Trophoblast cell (in vitro differentiated cells and primary cell): ENCODE results near the gene MYO18B.
A peak's percentile ranks its signal among the peaks of the same experiment; 100 is the strongest.

Experiments
- DNase-seq, 2 donors: peaks; one replicate each; pipeline ENCODE4 v3.0.0-alpha.2; 2016
- H2AFZ ChIP-seq: 2 replicates; pipeline ENCODE4 v1.6.1; 2013; ENCODE audit warnings: low read length, moderate library complexity, mild to moderate bottlenecking; ENCODE audit not compliant: insufficient read depth, poor library complexity
- H2AK5ac ChIP-seq: 2 replicates; pipeline ENCODE4 v1.6.1; 2013; ENCODE audit warnings: mild to moderate bottlenecking, low read length
- H2BK120ac ChIP-seq: 2 replicates; pipeline ENCODE4 v1.6.1; 2013; ENCODE audit warnings: low read length, mild to moderate bottlenecking, moderate library complexity; ENCODE audit not compliant: insufficient read depth, poor library complexity
- H2BK12ac ChIP-seq: 2 replicates; pipeline ENCODE4 v1.6.1; 2013; ENCODE audit warnings: mild to moderate bottlenecking, low read length, moderate library complexity
- H2BK5ac ChIP-seq: 2 replicates; pipeline ENCODE4 v1.6.1; 2013; ENCODE audit warnings: low read length, low read depth, moderate library complexity, mild to moderate bottlenecking; ENCODE audit not compliant: poor library complexity
- H3K14ac ChIP-seq: 2 replicates; pipeline ENCODE4 v1.6.1; 2013; ENCODE audit warnings: mild to moderate bottlenecking, low read length
- H3K18ac ChIP-seq: 2 replicates; pipeline ENCODE4 v1.6.1; 2013; ENCODE audit warnings: mild to moderate bottlenecking, low read length
- H3K23ac ChIP-seq: 2 replicates; pipeline ENCODE4 v1.6.1; 2013; ENCODE audit warnings: low read length
- H3K27ac ChIP-seq: 2 replicates; pipeline ENCODE4 v1.5.1; 2013; ENCODE audit warnings: low read depth, mild to moderate bottlenecking, inconsistent platforms, low read length, moderate library complexity
- H3K27me3 ChIP-seq: 2 replicates; pipeline ENCODE4 v1.6.1; 2013; ENCODE audit warnings: inconsistent platforms, mild to moderate bottlenecking, low read length, moderate library complexity; ENCODE audit not compliant: insufficient read depth
- H3K36me3 ChIP-seq, 2 experiments: 1 replicate in 1 of 2; 2 replicates in 1 of 2; pipeline ENCODE4 v1.6.1; 2013; ENCODE audit warnings: low read length in 2 of 2, mild to moderate bottlenecking in 2 of 2, moderate library complexity in 1 of 2; ENCODE audit not compliant: insufficient read depth in 2 of 2, control insufficient read depth in 1 of 2
- H3K4ac ChIP-seq: 2 replicates; pipeline ENCODE4 v1.6.1; 2013; ENCODE audit warnings: low read depth, mild to moderate bottlenecking, low read length, moderate library complexity
- H3K4me1 ChIP-seq, 2 experiments: 1 replicate in 1 of 2; 2 replicates in 1 of 2; pipeline ENCODE4 v1.6.1; 2013; ENCODE audit warnings: low read length in 2 of 2, mild to moderate bottlenecking in 2 of 2, moderate library complexity in 1 of 2; ENCODE audit not compliant: insufficient read depth in 2 of 2, control insufficient read depth in 1 of 2
- H3K4me2 ChIP-seq: 2 replicates; pipeline ENCODE4 v1.6.1; 2013; ENCODE audit warnings: inconsistent platforms, mild to moderate bottlenecking, low read length, moderate library complexity
- H3K4me3 ChIP-seq: 2 replicates; pipeline ENCODE4 v1.5.1; 2013; ENCODE audit warnings: mild to moderate bottlenecking, low read depth, low read length, inconsistent platforms
- H3K79me1 ChIP-seq: one replicate; pipeline ENCODE4 v1.6.1; 2013; ENCODE audit warnings: low read length
- H3K79me2 ChIP-seq: 2 replicates; pipeline ENCODE4 v1.6.1; 2013; ENCODE audit warnings: low read length, mild to moderate bottlenecking; ENCODE audit not compliant: control insufficient read depth, insufficient read depth, poor library complexity
- H3K9ac ChIP-seq: 2 replicates; pipeline ENCODE4 v1.6.1; 2013; ENCODE audit warnings: mild to moderate bottlenecking, low read length
- H3K9me3 ChIP-seq: 2 replicates; pipeline ENCODE4 v1.6.1; 2013; ENCODE audit warnings: low read depth, mild to moderate bottlenecking, control low read depth, inconsistent platforms, low read length; ENCODE audit not compliant: insufficient read depth
- H4K12ac ChIP-seq: 2 replicates; pipeline ENCODE4 v1.6.1; 2013; ENCODE audit warnings: low read depth, mild to moderate bottlenecking, low read length, moderate library complexity
- H4K8ac ChIP-seq: 2 replicates; pipeline ENCODE4 v1.6.1; 2013; ENCODE audit warnings: low read depth, mild to moderate bottlenecking, low read length, moderate library complexity
- H4K91ac ChIP-seq: one replicate; pipeline ENCODE4 v1.6.1; 2013; ENCODE audit warnings: low read depth, mild to moderate bottlenecking, low read length, moderate library complexity
- WGBS: extraction: QIAGEN DNeasy Blood & Tissue Kit; methylation state at CpG from one replicate; pipeline ENCODE4 v1.1.7; 2013; ENCODE audit warnings: missing lambda C conversion rate; ENCODE audit not compliant: insufficient read length, insufficient coverage; ENCODE audit errors: extremely low coverage; 5-methylcytosine and 5-hydroxymethylcytosine counted together

The MYO18B gene

DNA sequence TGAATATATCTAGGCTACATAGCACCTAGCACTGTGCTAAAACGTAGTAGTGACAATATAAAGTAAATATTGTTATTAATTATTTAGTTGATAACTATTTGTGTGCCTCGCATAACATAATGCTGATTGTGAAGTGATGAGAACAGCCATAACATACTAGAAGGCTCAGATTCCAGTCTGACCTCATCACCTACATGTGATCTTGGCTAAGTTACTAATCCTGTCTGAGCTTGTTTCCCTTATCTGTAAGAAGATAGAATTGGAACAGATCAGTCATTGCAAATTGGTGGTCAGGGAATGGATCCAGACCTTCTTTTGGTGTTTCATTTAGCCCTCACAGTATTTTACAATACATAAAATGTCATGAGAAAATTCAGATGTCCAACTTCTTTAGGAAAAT is 323.9 kb downstream of the MYO18B start:
- no peak overlapping the region for H3K18ac ChIP-seq
- H3K9me3 ChIP-seq: no peaks in the 10 kb centered on the region
- H3K9ac ChIP-seq: no peak overlapping the region
- H3K79me1 ChIP-seq: peaks cover 14% of the 10 kb centered on the region
- no peak overlapping the region for H2AFZ ChIP-seq
- WGBS: no CpG with 5 or more reads among the region's 2 CpGs
- peak overlapping the region; percentile 75 for H4K91ac ChIP-seq
- H2BK120ac ChIP-seq: peak overlapping the region; percentile 68
- peaks cover 26 to 30% of the 10 kb centered on the region in 2 experiments for H3K4me1 ChIP-seq
- no peak overlapping the region for H2AK5ac ChIP-seq
- H3K4me3 ChIP-seq: no peak overlapping the region
- H2BK12ac ChIP-seq: no peak overlapping the region
- H2BK5ac ChIP-seq: no peak overlapping the region
- no peak overlapping the region for H3K4me2 ChIP-seq
- H3K79me2 ChIP-seq: no peaks in the 10 kb centered on the region
- DNase-seq: peak in 1 of 2 donors; percentile 41
- no peak overlapping the region for H3K4ac ChIP-seq
- no peak overlapping the region for H3K23ac ChIP-seq
- H3K36me3 ChIP-seq: no peaks in the 10 kb centered on the region
- no peak overlapping the region for H3K14ac ChIP-seq
- H4K8ac ChIP-seq: no peak overlapping the region
- peak overlapping the region; percentile 59 for H3K27ac ChIP-seq
- H3K27me3 ChIP-seq: peaks cover 2% of the 10 kb centered on the region
- H4K12ac ChIP-seq: no peak overlapping the region

DNA sequence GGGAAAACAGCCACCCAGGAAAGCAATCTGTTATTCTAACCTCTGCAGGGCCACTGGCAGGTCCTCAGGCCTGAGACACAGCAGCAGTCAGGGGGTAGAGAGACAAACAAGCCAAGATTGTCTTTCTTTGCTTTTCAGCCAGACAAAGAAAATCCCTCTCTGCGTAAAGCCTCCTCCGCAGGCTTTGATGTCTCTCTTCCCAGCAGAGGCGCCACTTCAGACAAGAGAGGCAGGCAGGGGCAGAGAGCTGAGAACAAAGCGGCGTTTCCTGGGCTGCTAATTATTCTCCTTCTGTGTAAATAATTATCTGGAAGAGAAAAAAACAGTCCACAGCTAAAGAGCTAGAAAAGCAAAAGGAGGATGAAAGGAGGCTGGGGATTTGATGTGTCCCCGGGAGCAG is 324.5 kb downstream of the MYO18B start:
- Histone ChIP-seq H3K14ac (peak overlapping the region; percentile 13), H3K27me3 (peaks cover 2% of the 10 kb centered on the region), H4K12ac (no peak overlapping the region), H3K36me3 (no peaks in the 10 kb centered on the region), H3K9ac (no peak overlapping the region), H2BK5ac (peak overlapping the region; percentile 45), H3K9me3 (no peaks in the 10 kb centered on the region), H2AFZ (no peak overlapping the region), H2BK120ac (peak overlapping the region; percentile 68), H3K4me2 (peak overlapping the region; percentile 27), H3K4me3 (no peak overlapping the region), H2AK5ac (no peak overlapping the region), H4K8ac (peak overlapping the region; percentile 32), H3K4me1 (peaks cover 26 to 29% of the 10 kb centered on the region in 2 experiments), H3K79me1 (peaks cover 14% of the 10 kb centered on the region), H4K91ac (peak overlapping the region; percentile 75), H3K23ac (no peak overlapping the region), H3K4ac (no peak overlapping the region), H3K18ac (peak overlapping the region; percentile 21), H3K79me2 (no peaks in the 10 kb centered on the region), H3K27ac (peak overlapping the region; percentile 59), H2BK12ac (peak overlapping the region; percentile 42)
- no peak for DNase-seq
- no CpG with 5 or more reads among the region's 6 CpGs for WGBS

- Histone ChIP-seq H3K36me3 (no peaks in the 10 kb centered on the region), H2AK5ac (no peak overlapping the region), H4K12ac (no peak overlapping the region), H3K79me1 (peaks cover 14% of the 10 kb centered on the region), H2AFZ (no peak overlapping the region), H3K4me1 (peaks cover 26 to 29% of the 10 kb centered on the region in 2 experiments), H4K91ac (no peak overlapping the region), H3K79me2 (no peaks in the 10 kb centered on the region), H3K4me3 (no peak overlapping the region), H3K4ac (no peak overlapping the region), H3K23ac (no peak overlapping the region), H2BK5ac (no peak overlapping the region), H3K4me2 (no peak overlapping the region), H2BK12ac (peak overlapping the region; percentile 20), H3K27me3 (peaks cover 2% of the 10 kb centered on the region), H3K9me3 (no peaks in the 10 kb centered on the region), H3K9ac (no peak overlapping the region), H3K18ac (no peak overlapping the region), H2BK120ac (no peak overlapping the region), H4K8ac (no peak overlapping the region), H3K27ac (no peak overlapping the region), H3K14ac (no peak overlapping the region)
- DNase-seq: peak; percentile 67 to 85
- no CpG with 5 or more reads among the region's 3 CpGs for WGBS
Measured at GRCh38 chr22:26068571-26068970, 326.6 kb downstream of the MYO18B start.

GRCh38 chr22:26072621-26073020 is 330.6 kb downstream of the MYO18B start:
- no peak overlapping the region for H3K18ac ChIP-seq
- no peak overlapping the region for H3K27ac ChIP-seq
- H3K36me3 ChIP-seq: no peaks in the 10 kb centered on the region
- no CpG with 5 or more reads among the region's 3 CpGs for WGBS
- no peak overlapping the region for H4K12ac ChIP-seq
- no peak overlapping the region for H3K4ac ChIP-seq
- no peak overlapping the region for H3K23ac ChIP-seq
- H2BK5ac ChIP-seq: no peak overlapping the region
- no peak overlapping the region for H3K9ac ChIP-seq
- H3K79me1 ChIP-seq: peaks cover 5% of the 10 kb centered on the region
- H2AK5ac ChIP-seq: no peak overlapping the region
- H4K8ac ChIP-seq: no peak overlapping the region
- H3K9me3 ChIP-seq: no peaks in the 10 kb centered on the region
- no peak for DNase-seq
- H2AFZ ChIP-seq: no peak overlapping the region
- H3K27me3 ChIP-seq: peaks cover 2% of the 10 kb centered on the region
- H3K79me2 ChIP-seq: no peaks in the 10 kb centered on the region
- H3K4me3 ChIP-seq: no peak overlapping the region
- H2BK12ac ChIP-seq: no peak overlapping the region
- H3K14ac ChIP-seq: no peak overlapping the region
- H4K91ac ChIP-seq: no peak overlapping the region
- peaks cover 11% of the 10 kb centered on the region in 2 experiments for H3K4me1 ChIP-seq
- no peak overlapping the region for H3K4me2 ChIP-seq
- H2BK120ac ChIP-seq: no peak overlapping the region
